ENCODE measurements around the gene CFAP91.

DNA sequence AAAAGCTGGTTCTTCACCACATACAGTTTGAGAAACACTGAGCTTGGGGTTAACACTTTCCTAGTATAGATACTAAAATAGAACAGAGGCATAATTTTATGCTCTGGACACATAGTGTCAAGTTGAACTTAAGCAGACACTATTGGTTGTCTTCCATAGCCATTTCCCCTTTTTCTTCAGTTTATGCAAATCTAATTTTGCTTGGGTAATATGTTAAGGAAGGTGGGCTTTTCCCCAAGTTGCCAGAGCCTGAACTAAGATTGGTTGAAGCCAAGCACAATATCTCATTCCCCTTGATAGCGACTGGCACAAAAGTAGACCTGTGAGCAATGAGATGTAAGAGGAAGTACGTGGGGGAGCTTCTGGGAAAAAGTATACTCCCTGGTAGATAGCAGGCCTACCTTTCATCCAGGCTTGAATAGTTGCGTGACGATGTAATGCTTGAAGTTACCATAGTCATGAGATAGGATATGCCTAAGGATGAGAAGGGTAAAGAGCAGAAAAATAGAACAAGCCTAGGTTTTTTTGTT is 37.9 kb upstream of the CFAP91 start:
- TF ChIP-seq CTCF (IDR thresholded peaks at IDR 0.05; ENCODE audit: poor library complexity, severe bottlenecking) = no peak
- TF ChIP-seq TAF1 (IDR thresholded peaks at IDR 0.05; ENCODE audit: low read depth) = no peak
- no peak for TF ChIP-seq RAD21 (conservative IDR thresholded peaks at IDR 0.05)
- TF ChIP-seq REST (IDR thresholded peaks at IDR 0.05; ENCODE audit: borderline replicate concordance) = no peak
- TF ChIP-seq POLR2AphosphoS5 (IDR thresholded peaks at IDR 0.05) = no peak
- TF ChIP-seq EZH2 (IDR thresholded peaks at IDR 0.05; ENCODE audit: borderline replicate concordance, insufficient read depth, low read length, poor library complexity, severe bottlenecking) = no peak
- no peak for TF ChIP-seq EP300 (conservative IDR thresholded peaks at IDR 0.05; ENCODE audit: poor library complexity, severe bottlenecking)
- no peak for TF ChIP-seq MXI1 (conservative IDR thresholded peaks at IDR 0.05; ENCODE audit: poor library complexity, severe bottlenecking)
